Mammary epithelial cell (primary cell): ENCODE results near the gene RETREG1.

Experiments
- EZH2 ChIP-seq: IDR thresholded peaks from 2 replicates; pipeline ENCODE4 v1.6.1; 2012; ENCODE audit warnings: low read length, inconsistent platforms, borderline replicate concordance
- TF ChIP-seq, protein P1 (sequence below), 2 donors: IDR thresholded peaks in 1 of 2; conservative IDR thresholded peaks in 1 of 2; 2 replicates each; pipeline ENCODE4 v1.5.1; 2011 to 2012; ENCODE audit warnings: inconsistent platforms in 2 of 2, low read length in 2 of 2, mild to moderate bottlenecking in 2 of 2, control low read depth in 1 of 2, low read depth in 1 of 2; ENCODE audit not compliant: insufficient read depth in 1 of 2; ENCODE audit errors: extremely low read depth in 1 of 2

DNA sequence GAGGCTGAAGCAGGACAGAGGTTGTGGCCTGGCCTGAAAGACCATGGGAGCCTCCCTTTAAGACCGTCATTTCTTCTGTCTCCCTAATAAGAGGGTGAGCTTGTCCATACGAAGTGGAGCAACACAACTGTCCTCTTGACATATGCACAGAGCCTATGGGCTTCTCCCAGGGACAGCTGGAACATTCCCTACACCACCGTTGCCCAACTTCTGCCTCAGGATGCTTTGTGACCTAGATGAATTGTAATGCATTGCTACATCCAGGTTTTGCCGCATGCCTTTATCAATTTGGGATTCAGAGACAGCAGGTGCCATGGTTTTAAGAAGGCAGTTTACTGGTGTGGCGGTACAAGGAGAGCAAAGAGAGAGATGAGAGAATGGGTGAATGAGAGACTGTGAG is 116.8 kb downstream of the RETREG1 start:
- TF ChIP-seq, protein P1, sequence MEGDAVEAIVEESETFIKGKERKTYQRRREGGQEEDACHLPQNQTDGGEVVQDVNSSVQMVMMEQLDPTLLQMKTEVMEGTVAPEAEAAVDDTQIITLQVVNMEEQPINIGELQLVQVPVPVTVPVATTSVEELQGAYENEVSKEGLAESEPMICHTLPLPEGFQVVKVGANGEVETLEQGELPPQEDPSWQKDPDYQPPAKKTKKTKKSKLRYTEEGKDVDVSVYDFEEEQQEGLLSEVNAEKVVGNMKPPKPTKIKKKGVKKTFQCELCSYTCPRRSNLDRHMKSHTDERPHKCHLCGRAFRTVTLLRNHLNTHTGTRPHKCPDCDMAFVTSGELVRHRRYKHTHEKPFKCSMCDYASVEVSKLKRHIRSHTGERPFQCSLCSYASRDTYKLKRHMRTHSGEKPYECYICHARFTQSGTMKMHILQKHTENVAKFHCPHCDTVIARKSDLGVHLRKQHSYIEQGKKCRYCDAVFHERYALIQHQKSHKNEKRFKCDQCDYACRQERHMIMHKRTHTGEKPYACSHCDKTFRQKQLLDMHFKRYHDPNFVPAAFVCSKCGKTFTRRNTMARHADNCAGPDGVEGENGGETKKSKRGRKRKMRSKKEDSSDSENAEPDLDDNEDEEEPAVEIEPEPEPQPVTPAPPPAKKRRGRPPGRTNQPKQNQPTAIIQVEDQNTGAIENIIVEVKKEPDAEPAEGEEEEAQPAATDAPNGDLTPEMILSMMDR (conservative IDR thresholded peaks at IDR 0.05 in 1 of 2, IDR thresholded peaks at IDR 0.05 in 1 of 2; ENCODE audit: extremely low read depth in 1 of 2, insufficient read depth in 1 of 2, low read depth in 1 of 2, low read length in 2 of 2), result no peak
- TF ChIP-seq EZH2, result no peak
